Fibroblast of villous mesenchyme (primary cell): ENCODE data around the gene EFNA4. TPM values are rescaled to one million over a fixed set of nuclear protein-coding genes. Genes with fewer than 3 reads are reported as not detected.

ENCODE experiments used
- DNase-seq: peaks from one replicate; pipeline ENCODE4 v3.0.0-alpha.2; 2010; ENCODE audit warnings: low read depth
- H3K4me3 ChIP-seq: 2 replicates; pipeline ENCODE4 v1.5.1; 2011; ENCODE audit warnings: low read depth, mild to moderate bottlenecking, low read length
- CTCF ChIP-seq: IDR thresholded peaks from 2 replicates; pipeline ENCODE4 v1.5.1; 2012; ENCODE audit warnings: low read depth, mild to moderate bottlenecking, low read length; ENCODE audit not compliant: insufficient read depth
- total RNA-seq: library from RNA; depleted of rRNA; stranded (reverse); fragments of >200 nt; gene quantifications from 2 replicates; pipeline ENCODE4 v1.2.3, GENCODE V29; 2012

The EFNA4 gene
- total RNA-seq, 1 donor: 2.6 TPM

GRCh38 chr1:155068599-155068998, 5.1 kb downstream of the EFNA4 start:
- no peak for TF ChIP-seq CTCF
- no peak overlapping the region for H3K4me3 ChIP-seq
- DNase-seq: no peak

DNA sequence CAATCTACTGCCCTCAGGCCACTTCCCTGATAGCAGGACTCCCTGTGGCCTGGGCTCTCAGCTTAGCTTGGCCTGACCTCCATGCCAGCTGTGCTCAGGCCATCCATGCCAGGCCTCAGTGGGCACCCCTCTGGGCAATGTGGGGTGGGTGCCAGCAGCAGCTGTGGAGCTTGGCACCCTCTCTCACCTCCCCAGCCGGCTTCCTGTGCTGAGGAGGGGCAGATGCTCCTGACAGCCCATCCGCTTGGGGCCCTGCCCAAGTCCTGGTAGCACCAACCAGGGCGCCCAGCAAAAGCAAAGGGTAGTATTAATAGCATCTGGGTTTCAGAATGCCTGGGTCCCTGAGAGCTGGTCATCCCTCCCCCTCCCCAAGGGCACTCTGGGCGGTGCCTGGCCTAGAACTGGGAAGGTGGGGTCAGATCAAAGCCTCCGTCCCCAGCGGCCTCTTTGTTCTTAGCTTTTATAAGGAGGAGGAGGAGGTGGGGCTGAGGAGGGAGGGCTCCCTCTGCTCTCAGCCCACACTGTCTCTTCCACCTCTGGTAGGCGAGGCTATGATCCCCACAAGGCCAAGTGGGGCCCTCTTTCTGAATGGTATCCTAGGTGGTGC, 6.1 kb downstream of the EFNA4 start:
- TF ChIP-seq CTCF: no peak
- DNase-seq: no peak

GRCh38 chr1:155070158-155070621, 6.7 kb downstream of the EFNA4 start:
- DNase-seq: no peak
- peak overlapping the region; percentile 57 for H3K4me3 ChIP-seq
- no peak for TF ChIP-seq CTCF

More for the DNA sequence above, 6.1 kb downstream of the EFNA4 start:
- no peak overlapping the region for H3K4me3 ChIP-seq

- H3K4me3 ChIP-seq: peak overlapping the region; percentile 57
- TF ChIP-seq CTCF: peak; percentile 45
- peak; percentile 75 for DNase-seq
Observed at GRCh38 chr1:155070721-155071569, 7.4 kb downstream of the EFNA4 start.

DNA sequence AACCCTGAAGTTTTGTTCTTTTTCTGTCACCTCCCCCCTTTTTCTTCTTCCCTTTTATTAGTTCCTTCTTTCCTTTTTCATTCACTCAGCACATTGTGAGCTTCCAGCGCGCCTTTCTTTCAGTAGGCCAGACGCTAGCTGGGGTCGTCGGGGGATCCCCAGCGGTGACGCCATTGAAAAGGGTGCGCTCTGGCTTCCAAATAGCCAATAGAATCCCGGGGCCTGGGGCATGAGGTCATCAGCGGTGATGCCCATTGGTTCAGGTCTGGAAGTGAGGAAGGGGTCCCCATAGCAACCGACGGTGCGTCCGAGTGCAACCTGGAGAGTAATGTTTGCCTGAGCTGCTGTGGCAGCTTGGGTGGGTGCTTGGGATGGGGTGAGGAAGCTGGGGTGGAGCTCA, 8.2 kb downstream of the EFNA4 start:
- no peak for DNase-seq
- TF ChIP-seq CTCF: no peak
- H3K4me3 ChIP-seq: no peak overlapping the region

DNA sequence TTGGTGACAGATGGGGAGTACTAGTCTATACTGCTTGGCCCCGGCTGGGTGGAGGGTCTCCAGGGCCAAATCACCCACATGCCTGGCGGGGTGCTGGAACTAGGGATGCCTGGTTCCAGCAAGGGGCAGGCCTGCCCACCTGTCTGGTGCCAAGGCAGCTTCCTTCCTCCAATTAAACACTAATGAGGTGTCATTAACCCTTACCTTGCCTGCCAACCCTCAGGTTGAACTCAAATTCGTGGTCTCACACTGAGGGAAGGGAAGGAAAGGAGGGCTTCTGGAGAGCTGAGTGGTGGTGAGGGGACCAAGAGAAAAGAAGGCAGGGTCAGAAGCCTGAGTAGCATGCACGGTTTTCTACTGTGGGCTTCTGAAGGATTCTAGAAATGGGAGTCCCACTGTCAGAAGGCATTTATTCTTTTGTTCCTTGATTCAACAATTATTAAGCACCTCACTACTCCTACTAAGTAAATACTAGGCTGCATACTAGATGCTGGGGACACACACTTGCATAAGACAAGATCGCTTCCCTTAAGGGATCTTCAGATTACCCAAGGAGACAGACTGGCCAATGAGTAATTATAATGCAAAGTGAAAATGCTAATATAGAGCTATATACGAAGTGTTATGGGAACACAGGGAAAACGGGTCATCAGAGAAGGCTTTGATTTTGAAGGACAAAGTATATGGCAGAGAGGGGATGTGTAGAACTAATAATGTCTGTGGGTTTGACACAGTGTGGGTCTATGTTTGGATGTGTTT, 9.2 kb downstream of the EFNA4 start:
- no peak for DNase-seq
- TF ChIP-seq CTCF: no peak
- H3K4me3 ChIP-seq: no peak overlapping the region
